ENCODE measurements around the gene CENPU.

Gene CENPU

DNA sequence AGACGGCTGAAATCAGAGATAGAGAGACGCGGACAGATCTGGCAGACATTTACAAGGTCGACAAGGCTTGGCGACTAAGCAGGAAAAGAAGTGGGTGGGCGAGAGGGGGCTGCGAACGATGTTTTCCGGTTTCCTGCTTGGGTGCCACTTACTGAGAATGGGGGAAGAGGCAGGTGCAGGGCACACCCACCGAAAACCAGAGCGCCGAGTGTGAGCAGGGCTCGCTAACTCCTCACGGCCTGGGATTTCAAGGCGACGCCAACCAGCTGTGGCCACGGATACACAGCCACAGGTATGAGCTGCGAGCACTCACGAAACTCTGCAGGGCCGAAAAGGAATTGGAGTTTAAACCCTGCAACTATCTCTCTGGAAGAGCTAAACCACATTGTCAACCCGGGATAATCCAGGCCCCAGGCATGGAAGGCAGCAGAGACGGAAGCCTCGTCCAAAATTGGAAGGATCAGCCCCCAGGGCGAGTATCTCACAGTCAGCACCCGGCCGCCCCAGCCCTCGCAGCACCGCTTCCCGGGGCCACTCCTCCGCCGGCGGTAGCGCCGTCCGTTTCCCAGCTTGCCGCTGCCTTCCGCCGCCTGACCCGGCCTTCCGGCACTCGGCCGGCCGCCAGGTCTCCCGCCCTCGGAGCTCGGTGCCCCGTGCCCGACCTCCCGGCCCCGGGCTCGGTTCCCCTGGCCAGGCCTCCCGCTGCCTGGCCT, 85.4 kb downstream of the CENPU start:
- in situ Hi-C loops (cut with HindIII; ENCODE audit: low sequenced_read_pairs) = no loop called here
- peak; percentile 52 for DNase-seq (ENCODE audit: low read depth, low spot score)
- no peak for TF ChIP-seq CTCF (IDR thresholded peaks at IDR 0.05; ENCODE audit: low read depth, low read length)
- H3K4me3 ChIP-seq (ENCODE audit: low read depth, low read length) = peak overlapping the region; percentile 71

DNA sequence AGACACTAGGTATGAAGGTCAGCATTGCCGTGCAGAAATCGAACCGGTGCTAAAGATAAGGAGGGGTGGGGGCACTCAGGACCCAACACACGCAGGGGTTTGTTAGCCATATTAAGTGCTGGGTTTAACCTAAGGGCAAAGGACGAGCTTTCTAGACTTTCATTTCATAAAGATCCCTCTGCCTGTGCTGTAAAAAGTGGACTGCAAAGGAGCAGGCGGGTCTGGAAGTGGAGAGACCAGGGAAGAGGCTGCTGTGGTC, 85.9 kb downstream of the CENPU start:
- DNase-seq (ENCODE audit: low read depth, low spot score) = no peak
- peak overlapping the region; percentile 71 for H3K4me3 ChIP-seq (ENCODE audit: low read depth, low read length)
- no peak for TF ChIP-seq CTCF (IDR thresholded peaks at IDR 0.05; ENCODE audit: low read depth, low read length)
- in situ Hi-C loops (cut with HindIII; ENCODE audit: low sequenced_read_pairs) = no loop called here

GRCh38 chr4:184647266-184648053, 86.4 kb downstream of the CENPU start:
- no peak for TF ChIP-seq CTCF (IDR thresholded peaks at IDR 0.05; ENCODE audit: low read depth, low read length)
- H3K4me3 ChIP-seq (ENCODE audit: low read depth, low read length) = peak overlapping the region; percentile 71
- in situ Hi-C loops (cut with HindIII; ENCODE audit: low sequenced_read_pairs) = no loop called here
- peak; percentile 26 for DNase-seq (ENCODE audit: low read depth, low spot score)

- TF ChIP-seq CTCF (IDR thresholded peaks at IDR 0.05; ENCODE audit: low read depth, low read length) = no peak
- in situ Hi-C loops (cut with HindIII; ENCODE audit: low sequenced_read_pairs) = no loop called here
- DNase-seq (ENCODE audit: low read depth, low spot score) = no peak
- H3K4me3 ChIP-seq (ENCODE audit: low read depth, low read length) = no peak overlapping the region
These were observed 87.8 kb downstream of the CENPU start for GRCh38 chr4:184645904-184646610.

DNA sequence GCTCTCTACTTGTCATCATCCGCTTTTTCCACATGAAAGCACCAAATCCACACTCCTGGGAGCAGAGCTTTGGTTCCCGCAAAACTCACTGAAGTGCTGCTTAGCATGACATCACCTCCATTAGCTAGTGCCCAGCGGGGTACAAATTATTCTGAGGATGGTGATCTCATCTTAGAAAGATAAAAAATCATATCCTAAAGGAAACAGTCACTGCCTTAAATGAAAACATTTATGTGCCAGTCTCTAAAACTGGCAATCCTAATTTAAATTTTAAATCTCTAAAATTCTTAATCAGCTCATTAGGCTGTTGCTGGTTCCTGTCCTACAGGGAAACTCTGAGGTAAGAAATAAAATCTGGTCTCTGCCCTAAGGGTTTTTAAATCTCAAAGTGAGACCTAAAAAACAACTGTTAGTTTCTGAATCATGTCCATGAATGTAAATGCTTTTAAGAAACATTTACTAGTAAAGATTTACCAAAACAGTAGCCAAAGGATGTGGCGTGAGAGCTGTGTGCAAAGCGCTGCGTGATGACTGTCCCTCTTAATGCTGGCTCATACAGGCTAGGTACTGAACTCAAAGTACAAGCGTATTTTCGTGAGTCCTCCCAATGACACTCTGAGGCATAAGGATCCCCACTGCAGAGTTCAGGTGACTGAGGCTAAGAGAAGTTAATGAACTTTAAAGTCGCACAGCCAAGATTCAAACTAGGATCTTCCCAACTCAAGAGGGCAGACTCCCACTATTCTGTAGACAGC, 89.2 kb downstream of the CENPU start:
- no peak for TF ChIP-seq CTCF (IDR thresholded peaks at IDR 0.05; ENCODE audit: low read depth, low read length)
- no peak overlapping the region for H3K4me3 ChIP-seq (ENCODE audit: low read depth, low read length)
- in situ Hi-C loops (cut with HindIII; ENCODE audit: low sequenced_read_pairs) = no loop called here
- peak; percentile 74 for DNase-seq (ENCODE audit: low read depth, low spot score)
